Spleen (tissue), 7 donors: Measurements from ENCODE around the gene MTA2.

Experiments used
- CTCF ChIP-seq, 11 experiments: fragments of 200-600 bp in 7 of 11; fragments of 450-650 bp in 4 of 11; sonication (generic) in 4 of 11; IDR thresholded peaks in 8 of 11; conservative IDR thresholded peaks in 3 of 11; 1 replicate in 7 of 11; 2 replicates in 4 of 11; pipeline versions ENCODE4 v1.4.0 to v1.8.0; 2016 to 2021; ENCODE audit warnings: antibody characterized with exemption in 11 of 11, inconsistent platforms in 4 of 11, mild to moderate bottlenecking in 1 of 11
- POLR2A ChIP-seq, 3 donors: fragments of 450-650 bp; IDR thresholded peaks; one replicate each; pipeline ENCODE4 v1.5.1; 2017; ENCODE audit warnings: antibody characterized with exemption in 3 of 3, mild to moderate bottlenecking in 1 of 3
- POLR2AphosphoS5 ChIP-seq, 3 donors: sonication (generic); formaldehyde crosslinking; IDR thresholded peaks; one replicate each; pipeline ENCODE4 v1.5.1; 2017; ENCODE audit warnings: antibody characterized with exemption in 3 of 3
- donor health status: DM: no; HTN: no; CAD: no; lungs with moderate emphysema.
- donor health status: DM: no; HTN: no; CAD: no.
- donor health status: DM: no; HTN: no; CAD: no.

DNA sequence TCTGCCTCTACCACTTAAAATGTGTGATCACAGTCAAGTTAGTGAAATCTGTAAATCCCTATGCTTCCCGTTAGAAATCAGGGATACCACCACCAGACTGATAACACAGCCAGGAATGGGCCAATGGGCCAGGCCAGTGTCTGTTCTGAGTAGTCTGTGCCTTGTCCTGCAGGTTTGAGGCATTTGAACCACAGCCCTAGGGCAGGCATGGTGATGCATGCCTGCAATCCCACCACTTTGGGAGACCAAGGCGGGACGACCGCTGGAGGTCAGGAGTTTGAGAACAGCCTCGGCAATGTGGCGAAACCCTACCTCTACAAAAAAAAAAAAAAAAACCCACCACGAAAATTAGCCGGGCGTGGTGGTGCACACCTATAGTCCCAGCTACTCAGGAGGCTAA, 43.0 kb downstream of the MTA2 start:
- no peak for TF ChIP-seq CTCF (IDR thresholded peaks at IDR 0.05 in 8 of 11, conservative IDR thresholded peaks at IDR 0.05 in 3 of 11)
- TF ChIP-seq POLR2A (IDR thresholded peaks at IDR 0.05) = no peak
- no peak for TF ChIP-seq POLR2AphosphoS5 (IDR thresholded peaks at IDR 0.05)
